ENCODE measurements around the gene BAIAP2L1.

The BAIAP2L1 gene

DNA sequence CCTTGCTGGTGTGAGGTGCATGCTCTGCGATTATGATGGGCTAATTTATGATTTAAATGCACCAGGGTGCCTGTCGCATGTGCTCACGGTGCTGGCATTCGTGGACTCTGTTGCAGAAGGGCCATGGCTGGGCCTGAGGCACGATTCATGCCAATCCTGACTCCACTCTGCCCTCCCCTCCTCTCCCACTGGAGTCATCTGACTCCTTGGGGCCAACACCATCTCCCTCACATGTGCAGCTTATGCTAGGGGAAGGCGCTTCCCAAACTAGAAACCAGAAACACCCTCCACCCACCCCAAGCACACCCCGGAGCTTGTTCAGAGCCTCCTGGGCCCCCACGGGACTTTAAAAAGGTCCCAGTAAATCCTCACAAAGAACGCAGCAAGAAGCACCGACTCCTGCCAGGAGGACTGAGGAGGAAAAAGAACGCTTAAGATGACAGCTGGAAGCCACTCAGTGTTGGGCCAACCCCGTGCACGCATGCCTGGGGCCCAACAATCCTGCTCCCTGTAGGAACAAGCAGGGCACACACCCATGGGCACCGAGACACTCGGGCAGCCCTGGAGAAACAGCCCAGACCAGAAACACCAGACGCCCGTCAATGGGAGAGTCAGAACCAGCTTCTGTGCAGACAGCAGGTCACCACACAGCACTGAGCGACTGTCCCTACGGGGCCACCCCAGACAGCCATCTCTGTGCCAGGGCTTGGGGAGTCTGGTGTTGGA, 105.3 kb downstream of the BAIAP2L1 start:
- Histone ChIP-seq H3K4me1 (ENCODE audit: control insufficient read depth, insufficient read depth, low read length) (peaks cover 9% of the 10 kb centered on the region), H3K27me3 (ENCODE audit: control insufficient read depth, insufficient read depth, low read length, poor library complexity, severe bottlenecking) (no peaks in the 10 kb centered on the region), H3K9me3 (ENCODE audit: control insufficient read depth, low read length) (no peaks in the 10 kb centered on the region), H3K4me3 (ENCODE audit: insufficient read depth, low read depth, low read length) (no peak overlapping the region), H3K36me3 (ENCODE audit: control insufficient read depth, insufficient read depth, low read length) (peaks cover 16% of the 10 kb centered on the region), H3K27ac (ENCODE audit: insufficient read depth, low read depth, low read length, poor library complexity, severe bottlenecking) (no peak overlapping the region)
- WGBS, 2 experiments = 91 to 92% methylated on average over 19 of the region's 19 CpGs

DNA sequence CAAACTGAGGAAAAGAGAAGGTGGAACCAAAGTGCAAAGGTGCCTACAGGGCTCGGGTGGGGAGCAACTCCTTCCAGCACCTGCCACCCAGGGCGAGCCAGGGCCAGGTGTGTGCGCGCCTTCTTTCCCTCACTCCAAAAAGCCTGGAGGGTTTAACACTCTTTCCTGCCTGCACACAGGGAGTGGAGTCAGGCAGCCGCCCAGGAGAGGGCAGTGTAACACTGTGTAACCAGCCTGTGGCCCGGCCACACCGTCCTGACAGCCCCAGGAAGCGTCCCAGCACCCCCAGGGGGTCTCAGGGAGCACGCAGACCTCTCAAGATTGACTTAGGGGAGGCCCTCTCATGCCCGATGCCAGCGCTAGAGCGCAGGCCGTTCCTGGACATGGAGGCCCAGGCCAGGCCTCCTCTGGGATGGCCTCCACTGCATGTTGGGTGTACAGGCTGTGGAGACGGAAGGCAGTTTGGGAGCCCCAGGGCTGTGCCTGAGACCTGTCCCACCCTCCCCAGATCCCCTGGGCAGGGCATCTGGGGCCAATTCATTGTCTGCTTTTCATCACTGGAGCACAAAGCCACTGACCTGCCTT, 106.0 kb downstream of the BAIAP2L1 start:
- peaks cover 16% of the 10 kb centered on the region for H3K36me3 ChIP-seq (ENCODE audit: control insufficient read depth, insufficient read depth, low read length)
- H3K4me3 ChIP-seq (ENCODE audit: insufficient read depth, low read depth, low read length) = no peak overlapping the region
- H3K4me1 ChIP-seq (ENCODE audit: control insufficient read depth, insufficient read depth, low read length) = peaks cover 5% of the 10 kb centered on the region
- no peak overlapping the region for H3K27ac ChIP-seq (ENCODE audit: insufficient read depth, low read depth, low read length, poor library complexity, severe bottlenecking)
- H3K27me3 ChIP-seq (ENCODE audit: control insufficient read depth, insufficient read depth, low read length, poor library complexity, severe bottlenecking) = no peaks in the 10 kb centered on the region
- H3K9me3 ChIP-seq (ENCODE audit: control insufficient read depth, low read length) = no peaks in the 10 kb centered on the region
- 33 to 36% methylated on average over 14 of the region's 14 CpGs for WGBS, 2 experiments

DNA sequence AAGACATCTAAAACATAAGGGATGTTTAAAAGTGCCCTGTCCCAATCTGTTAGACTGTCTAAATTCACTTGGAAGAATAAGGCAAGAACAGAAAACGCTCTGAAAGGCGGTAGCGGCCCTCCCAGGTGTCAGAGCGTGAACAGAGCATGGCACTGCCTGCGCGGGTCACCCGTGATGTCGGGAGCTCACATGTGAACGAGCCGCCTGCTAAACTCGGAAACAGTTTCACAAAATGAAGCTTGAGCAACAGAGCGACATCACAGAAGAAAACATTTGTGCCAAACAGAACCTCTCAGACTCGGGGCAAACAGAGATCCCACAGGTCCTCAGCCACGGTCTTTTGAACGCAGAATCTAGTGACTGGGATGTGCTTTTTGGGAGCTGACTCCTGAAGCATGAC, 106.6 kb downstream of the BAIAP2L1 start:
- peaks cover 16% of the 10 kb centered on the region for H3K36me3 ChIP-seq (ENCODE audit: control insufficient read depth, insufficient read depth, low read length)
- WGBS, 2 experiments = 89 to 91% methylated on average over 15 of the region's 15 CpGs
- H3K27ac ChIP-seq (ENCODE audit: insufficient read depth, low read depth, low read length, poor library complexity, severe bottlenecking) = no peak overlapping the region
- H3K9me3 ChIP-seq (ENCODE audit: control insufficient read depth, low read length) = no peaks in the 10 kb centered on the region
- no peak overlapping the region for H3K4me3 ChIP-seq (ENCODE audit: insufficient read depth, low read depth, low read length)
- H3K27me3 ChIP-seq (ENCODE audit: control insufficient read depth, insufficient read depth, low read length, poor library complexity, severe bottlenecking) = no peaks in the 10 kb centered on the region
- peaks cover 5% of the 10 kb centered on the region for H3K4me1 ChIP-seq (ENCODE audit: control insufficient read depth, insufficient read depth, low read length)

DNA sequence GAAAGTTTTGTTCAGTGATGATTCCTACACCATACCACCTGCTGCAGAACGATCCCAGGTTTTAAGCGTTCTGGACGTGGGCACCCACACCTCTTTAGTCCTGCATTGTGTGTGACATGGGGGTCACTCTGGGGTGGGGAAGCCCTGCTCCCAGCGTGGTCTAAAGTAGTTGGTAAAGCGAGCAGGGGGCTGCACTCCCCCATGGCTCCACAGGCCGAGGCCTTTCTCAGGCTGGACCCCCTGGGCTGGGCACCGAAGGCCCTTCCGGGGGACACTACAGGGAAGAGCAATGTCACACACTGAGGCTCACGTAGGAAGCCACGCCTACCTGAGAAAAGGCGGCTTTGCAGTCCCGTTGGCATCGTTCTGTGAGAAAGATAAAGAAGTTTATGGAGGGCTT, 107.1 kb downstream of the BAIAP2L1 start:
- 94% methylated on average over 13 of the region's 13 CpGs for WGBS, 2 experiments
- peaks cover 5% of the 10 kb centered on the region for H3K4me1 ChIP-seq (ENCODE audit: control insufficient read depth, insufficient read depth, low read length)
- no peak overlapping the region for H3K27ac ChIP-seq (ENCODE audit: insufficient read depth, low read depth, low read length, poor library complexity, severe bottlenecking)
- H3K9me3 ChIP-seq (ENCODE audit: control insufficient read depth, low read length) = no peaks in the 10 kb centered on the region
- H3K4me3 ChIP-seq (ENCODE audit: insufficient read depth, low read depth, low read length) = no peak overlapping the region
- H3K36me3 ChIP-seq (ENCODE audit: control insufficient read depth, insufficient read depth, low read length) = peaks cover 16% of the 10 kb centered on the region
- H3K27me3 ChIP-seq (ENCODE audit: control insufficient read depth, insufficient read depth, low read length, poor library complexity, severe bottlenecking) = no peaks in the 10 kb centered on the region

DNA sequence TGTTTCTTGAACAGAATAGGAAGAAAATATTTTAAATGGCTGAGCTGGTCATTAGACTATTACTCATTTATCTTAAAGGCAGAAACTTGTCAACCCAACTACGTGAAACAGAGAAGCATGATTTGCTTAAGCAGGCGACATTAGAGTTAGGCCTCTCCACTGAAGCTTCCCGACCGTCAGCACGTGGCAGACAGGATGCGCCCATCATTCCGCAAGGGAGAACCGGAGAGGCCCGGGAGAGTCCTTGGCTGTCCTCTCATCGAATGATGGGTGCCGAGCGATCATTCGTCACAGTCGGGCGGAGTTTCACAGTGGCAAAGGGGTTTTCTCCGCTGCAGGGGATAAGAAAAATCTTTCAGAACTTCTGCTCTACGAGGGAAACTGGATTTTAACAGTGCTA, 107.6 kb downstream of the BAIAP2L1 start:
- Histone ChIP-seq H3K36me3 (ENCODE audit: control insufficient read depth, insufficient read depth, low read length) (peaks cover 16% of the 10 kb centered on the region), H3K27ac (ENCODE audit: insufficient read depth, low read depth, low read length, poor library complexity, severe bottlenecking) (no peak overlapping the region)
- WGBS, 2 experiments = 91% methylated on average over 17 of the region's 17 CpGs

DNA sequence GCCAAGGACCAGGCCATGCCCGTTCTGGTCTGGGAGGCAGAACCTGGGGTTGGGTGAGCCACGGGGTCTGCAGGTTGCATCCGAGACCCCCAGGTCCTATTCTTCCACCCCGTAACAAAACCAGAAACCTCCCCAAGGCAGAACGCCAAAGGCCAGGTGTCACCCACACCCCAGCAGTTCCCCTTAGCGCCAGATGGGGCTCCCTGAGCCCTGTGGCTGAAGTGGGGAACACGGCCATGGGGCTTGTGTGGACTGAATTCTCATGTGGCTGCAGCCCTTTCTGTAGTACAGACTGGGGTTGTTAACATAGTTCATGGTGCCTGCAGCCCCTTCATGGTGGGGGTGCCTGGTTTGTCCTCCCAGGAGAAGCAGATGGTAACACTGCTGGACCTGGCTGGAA, 109.2 kb downstream of the BAIAP2L1 start:
- Histone ChIP-seq H3K4me1 (ENCODE audit: control insufficient read depth, insufficient read depth, low read length) (peaks cover 11% of the 10 kb centered on the region), H3K27me3 (ENCODE audit: control insufficient read depth, insufficient read depth, low read length, poor library complexity, severe bottlenecking) (no peaks in the 10 kb centered on the region), H3K36me3 (ENCODE audit: control insufficient read depth, insufficient read depth, low read length) (peaks cover 16% of the 10 kb centered on the region), H3K9me3 (ENCODE audit: control insufficient read depth, low read length) (no peaks in the 10 kb centered on the region), H3K4me3 (ENCODE audit: insufficient read depth, low read depth, low read length) (no peak overlapping the region), H3K27ac (ENCODE audit: insufficient read depth, low read depth, low read length, poor library complexity, severe bottlenecking) (no peak overlapping the region)
- WGBS, 2 experiments = 91 to 95% methylated on average over 7 of the region's 7 CpGs

More for the DNA sequence above, 107.6 kb downstream of the BAIAP2L1 start:
- no peaks in the 10 kb centered on the region for H3K9me3 ChIP-seq (ENCODE audit: control insufficient read depth, low read length)
- H3K4me1 ChIP-seq (ENCODE audit: control insufficient read depth, insufficient read depth, low read length) = peaks cover 5% of the 10 kb centered on the region
- H3K4me3 ChIP-seq (ENCODE audit: insufficient read depth, low read depth, low read length) = no peak overlapping the region
- no peaks in the 10 kb centered on the region for H3K27me3 ChIP-seq (ENCODE audit: control insufficient read depth, insufficient read depth, low read length, poor library complexity, severe bottlenecking)

DNA sequence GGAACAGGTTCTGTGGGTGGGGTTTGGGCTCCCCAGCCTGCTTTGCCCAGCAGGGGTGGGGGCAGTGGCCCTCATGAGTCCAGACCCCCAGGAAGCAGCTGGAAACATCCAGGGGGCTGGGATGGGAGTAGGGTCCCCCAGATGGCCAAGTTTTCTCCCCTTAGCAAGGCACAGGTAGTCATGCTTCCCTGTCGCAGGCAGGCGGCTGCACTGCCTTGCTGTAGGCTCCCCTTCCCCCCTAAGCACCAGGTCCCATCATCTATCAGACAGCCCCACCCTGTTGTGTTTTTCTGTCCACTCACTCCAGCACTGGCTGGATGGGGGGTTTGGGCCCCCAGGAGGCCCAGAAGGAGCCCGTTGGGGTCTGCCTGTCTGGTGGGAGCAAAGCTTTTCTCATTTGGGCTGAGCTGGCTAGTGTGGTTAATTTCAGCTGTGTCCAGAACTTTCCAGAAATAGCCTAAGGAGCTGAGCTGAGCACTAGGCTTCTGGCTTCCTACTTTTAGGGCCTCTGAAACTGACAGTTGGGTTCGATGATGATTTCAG, 111.5 kb downstream of the BAIAP2L1 start:
- WGBS, 2 experiments = 93 to 98% methylated on average over 4 of the region's 4 CpGs
- Histone ChIP-seq H3K4me1 (ENCODE audit: control insufficient read depth, insufficient read depth, low read length) (peaks cover 27% of the 10 kb centered on the region), H3K9me3 (ENCODE audit: control insufficient read depth, low read length) (no peaks in the 10 kb centered on the region), H3K27me3 (ENCODE audit: control insufficient read depth, insufficient read depth, low read length, poor library complexity, severe bottlenecking) (no peaks in the 10 kb centered on the region), H3K27ac (ENCODE audit: insufficient read depth, low read depth, low read length, poor library complexity, severe bottlenecking) (no peak overlapping the region), H3K4me3 (ENCODE audit: insufficient read depth, low read depth, low read length) (no peak overlapping the region), H3K36me3 (ENCODE audit: control insufficient read depth, insufficient read depth, low read length) (peaks cover 16% of the 10 kb centered on the region)

DNA sequence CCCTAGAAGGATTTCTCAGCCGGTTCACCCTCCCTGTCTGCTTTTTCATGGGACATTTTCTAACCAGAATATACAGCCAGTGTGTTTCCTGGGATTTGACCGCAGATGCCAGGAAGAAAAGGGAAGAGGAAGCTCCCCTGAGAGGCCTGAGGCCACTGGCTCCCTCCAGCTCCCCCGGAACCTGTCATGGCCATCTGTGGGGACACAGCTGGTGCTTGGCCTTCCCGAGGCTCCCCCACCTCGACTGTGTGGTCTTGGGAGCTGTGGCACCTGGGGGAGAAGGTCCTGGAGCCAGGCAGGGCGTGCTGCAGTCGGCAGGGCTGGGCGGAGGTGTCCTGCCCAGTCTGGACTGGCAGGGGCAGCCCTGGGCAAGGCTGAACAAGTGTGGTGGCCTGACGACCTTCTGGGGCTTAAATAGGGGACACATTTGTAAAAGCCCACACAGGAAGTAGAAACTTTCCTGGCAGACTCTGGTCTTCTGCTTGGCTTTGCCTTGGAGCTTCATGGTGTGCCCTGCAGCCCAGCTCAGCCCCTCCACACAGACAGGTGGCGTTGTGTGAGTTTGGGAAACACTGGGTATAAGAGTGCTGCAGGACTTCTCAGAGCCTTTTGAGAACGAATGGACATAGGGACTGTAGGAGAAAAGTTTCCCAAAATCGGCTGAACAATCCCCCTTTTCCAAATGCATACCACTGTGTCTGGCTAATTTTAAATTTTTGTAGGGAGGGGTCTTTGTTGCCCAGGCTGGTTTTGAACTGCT, 112.6 kb downstream of the BAIAP2L1 start:
- Histone ChIP-seq H3K36me3 (ENCODE audit: control insufficient read depth, insufficient read depth, low read length) (peaks cover 10% of the 10 kb centered on the region), H3K9me3 (ENCODE audit: control insufficient read depth, low read length) (no peaks in the 10 kb centered on the region), H3K4me3 (ENCODE audit: insufficient read depth, low read depth, low read length) (no peak overlapping the region), H3K27ac (ENCODE audit: insufficient read depth, low read depth, low read length, poor library complexity, severe bottlenecking) (no peak overlapping the region), H3K27me3 (ENCODE audit: control insufficient read depth, insufficient read depth, low read length, poor library complexity, severe bottlenecking) (no peaks in the 10 kb centered on the region), H3K4me1 (ENCODE audit: control insufficient read depth, insufficient read depth, low read length) (peaks cover 39% of the 10 kb centered on the region)
- WGBS, 2 experiments = 91% methylated on average over 12 of the region's 12 CpGs

DNA sequence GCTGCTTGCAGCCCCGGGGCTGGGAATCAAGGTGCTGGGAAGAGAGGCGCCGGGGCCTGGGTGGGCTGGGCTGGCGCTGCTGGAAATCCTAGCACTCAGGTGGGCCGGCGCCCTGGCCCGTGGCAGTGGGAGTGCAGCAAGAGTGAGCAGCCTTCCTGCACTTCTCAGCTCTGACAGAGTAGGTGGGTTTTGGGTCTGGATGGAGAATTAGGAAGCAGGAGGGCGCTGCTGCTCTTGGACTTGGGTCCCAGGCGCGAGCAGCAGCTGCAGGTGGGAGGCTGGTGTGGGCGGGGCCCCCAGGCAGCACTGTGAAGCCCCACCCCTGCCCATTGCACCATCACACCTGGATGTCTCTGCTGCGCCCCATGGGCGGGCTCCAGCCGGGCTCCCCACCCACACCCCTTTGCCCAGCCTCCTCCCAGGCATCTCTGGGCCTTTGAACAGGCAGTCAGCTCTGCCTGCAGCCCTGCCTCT, 113.4 kb downstream of the BAIAP2L1 start:
- Histone ChIP-seq H3K27me3 (ENCODE audit: control insufficient read depth, insufficient read depth, low read length, poor library complexity, severe bottlenecking) (no peaks in the 10 kb centered on the region), H3K4me1 (ENCODE audit: control insufficient read depth, insufficient read depth, low read length) (peaks cover 46% of the 10 kb centered on the region), H3K4me3 (ENCODE audit: insufficient read depth, low read depth, low read length) (no peak overlapping the region), H3K27ac (ENCODE audit: insufficient read depth, low read depth, low read length, poor library complexity, severe bottlenecking) (no peak overlapping the region), H3K9me3 (ENCODE audit: control insufficient read depth, low read length) (no peaks in the 10 kb centered on the region), H3K36me3 (ENCODE audit: control insufficient read depth, insufficient read depth, low read length) (peaks cover 8% of the 10 kb centered on the region)
- 82 to 89% methylated on average over 14 of the region's 14 CpGs for WGBS, 2 experiments
